PFSK-1 (cell line): ENCODE measurements around the gene RIIAD1.

ENCODE experiments used
- REST ChIP-seq, 2 experiments: IDR thresholded peaks; 2 replicates each; pipeline versions ENCODE4 v1.6.1 to v1.8.0; 2011 to 2012; ENCODE audit warnings: low read depth in 2 of 2, low read length in 2 of 2, control low read depth in 1 of 2, inconsistent platforms in 1 of 2, mild to moderate bottlenecking in 1 of 2, moderate library complexity in 1 of 2; ENCODE audit not compliant: insufficient read depth in 1 of 2
- TAF1 ChIP-seq: IDR thresholded peaks from 2 replicates; pipeline ENCODE4 v1.6.1; 2012; ENCODE audit warnings: low read length, control low read depth, borderline replicate concordance; ENCODE audit not compliant: insufficient read depth

- TF ChIP-seq REST (IDR thresholded peaks at IDR 0.05; ENCODE audit: insufficient read depth in 1 of 2, low read depth in 2 of 2, low read length in 2 of 2), result no peak
- no peak for TF ChIP-seq TAF1
Measured at GRCh38 chr1:151737479-151737878, 16.2 kb downstream of the RIIAD1 start.
